ENCODE data around the gene PSAT1.
A peak's percentile ranks its signal among the peaks of the same experiment; 100 is the strongest.
"Not testable (repeated sequence)": the region's sequence is repeated elsewhere in the genome, so short reads cannot be mapped to it uniquely, and the experiment has no call there.

PSAT1 gene

GRCh38 chr9:78269784-78270183, 27.1 kb upstream of the PSAT1 start:
- Histone ChIP-seq H3K27ac (no peak overlapping the region), H3K4me3 (no peak overlapping the region), H3K36me3 (ENCODE audit: insufficient read depth, low read length) (peaks cover 77% of the 10 kb centered on the region), H3K9ac (ENCODE audit: insufficient read length) (no peak overlapping the region), H3K9me3 (ENCODE audit: low read depth, low read length) (no peaks in the 10 kb centered on the region)
- DNase-seq (ENCODE audit: low read depth, low spot score): no peak
- TF ChIP-seq EZH2 (IDR thresholded peaks at IDR 0.05) (no peak), FOXP2 (optimal IDR thresholded peaks at IDR 0.05; ENCODE audit: control extremely low read depth, extremely low read length, insufficient read depth) (no peak), POLR2AphosphoS5 (IDR thresholded peaks at IDR 0.05; ENCODE audit: borderline replicate concordance, low read depth, low read length) (no peak)

GRCh38 chr9:78272307-78272706, 24.6 kb upstream of the PSAT1 start:
- Histone ChIP-seq H3K9me3 (ENCODE audit: low read depth, low read length) (no peaks in the 10 kb centered on the region), H3K36me3 (ENCODE audit: insufficient read depth, low read length) (peaks cover 53% of the 10 kb centered on the region), H3K9ac (ENCODE audit: insufficient read length) (no peak overlapping the region), H3K4me3 (no peak overlapping the region), H3K27ac (no peak overlapping the region)
- no peak for DNase-seq (ENCODE audit: low read depth, low spot score)
- TF ChIP-seq FOXP2 (optimal IDR thresholded peaks at IDR 0.05; ENCODE audit: control extremely low read depth, extremely low read length, insufficient read depth) (no peak), POLR2AphosphoS5 (IDR thresholded peaks at IDR 0.05; ENCODE audit: borderline replicate concordance, low read depth, low read length) (no peak), EZH2 (IDR thresholded peaks at IDR 0.05) (no peak)

DNA sequence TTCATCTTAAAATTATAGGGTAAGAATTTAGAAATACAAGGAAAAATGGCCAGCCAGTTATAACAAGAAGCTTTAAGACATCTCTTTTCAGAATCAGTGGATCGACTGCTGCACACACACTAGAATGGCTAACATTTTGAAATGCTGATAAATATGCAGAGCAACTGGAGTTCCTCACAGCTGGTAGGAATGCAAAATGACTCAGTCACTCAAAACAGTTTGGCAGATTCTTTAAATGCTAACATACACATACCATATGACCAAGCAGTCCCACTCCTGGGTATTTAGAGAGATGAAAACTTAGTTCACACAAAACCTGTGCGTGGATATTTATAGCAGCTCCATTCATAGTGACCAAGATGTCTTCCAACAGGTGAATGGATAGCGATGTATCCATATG, 23.2 kb upstream of the PSAT1 start:
- Histone ChIP-seq H3K27ac (no peak overlapping the region), H3K9ac (ENCODE audit: insufficient read length) (no peak overlapping the region), H3K4me3 (no peak overlapping the region), H3K36me3 (ENCODE audit: insufficient read depth, low read length) (peaks cover 41% of the 10 kb centered on the region), H3K9me3 (ENCODE audit: low read depth, low read length) (no peaks in the 10 kb centered on the region)
- TF ChIP-seq POLR2AphosphoS5 (IDR thresholded peaks at IDR 0.05; ENCODE audit: borderline replicate concordance, low read depth, low read length) (no peak), FOXP2 (optimal IDR thresholded peaks at IDR 0.05; ENCODE audit: control extremely low read depth, extremely low read length, insufficient read depth) (no peak), EZH2 (IDR thresholded peaks at IDR 0.05) (no peak)
- no peak for DNase-seq (ENCODE audit: low read depth, low spot score)

DNA sequence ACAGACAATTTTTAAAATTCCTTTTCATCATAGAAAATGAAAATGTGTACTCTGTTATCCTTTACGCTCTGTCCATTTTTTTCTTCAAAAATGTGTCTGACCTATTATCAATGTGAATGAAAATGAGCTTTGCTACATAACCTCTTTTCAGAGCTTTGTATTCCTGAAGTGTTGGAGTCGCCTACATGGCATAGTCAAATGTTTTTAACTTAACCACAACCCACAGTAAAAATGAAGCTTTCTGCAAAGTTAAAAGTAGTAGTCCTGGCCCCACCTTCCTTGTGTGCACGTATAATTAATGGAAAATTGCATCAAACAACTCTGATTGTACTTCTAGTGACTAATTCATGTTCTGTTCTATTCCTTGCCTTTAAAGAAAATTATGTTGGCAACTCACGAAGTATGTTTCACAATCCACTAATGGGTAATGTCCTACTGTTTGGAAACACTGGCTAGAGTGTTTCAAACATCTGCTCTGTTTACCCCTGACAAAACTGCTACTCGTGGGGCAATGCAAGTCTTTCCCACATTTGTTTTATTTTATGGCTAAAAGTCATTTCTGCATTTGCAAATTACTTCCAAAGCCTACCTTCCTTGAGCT, 18.6 kb upstream of the PSAT1 start:
- TF ChIP-seq POLR2AphosphoS5 (IDR thresholded peaks at IDR 0.05; ENCODE audit: borderline replicate concordance, low read depth, low read length) (no peak), FOXP2 (optimal IDR thresholded peaks at IDR 0.05; ENCODE audit: control extremely low read depth, extremely low read length, insufficient read depth) (no peak), EZH2 (IDR thresholded peaks at IDR 0.05) (no peak)
- Histone ChIP-seq H3K9me3 (ENCODE audit: low read depth, low read length) (no peaks in the 10 kb centered on the region), H3K27ac (peak overlapping the region; percentile 58), H3K9ac (ENCODE audit: insufficient read length) (no peak overlapping the region), H3K36me3 (ENCODE audit: insufficient read depth, low read length) (peaks cover 6% of the 10 kb centered on the region; the same call in 1 of the 2 replicates), H3K4me3 (no peak overlapping the region)
- DNase-seq (ENCODE audit: low read depth, low spot score): no peak

- Histone ChIP-seq H3K9me3 (ENCODE audit: low read depth, low read length) (no peaks in the 10 kb centered on the region), H3K9ac (ENCODE audit: insufficient read length) (no peak overlapping the region), H3K27ac (peak overlapping the region; percentile 58)
These were observed 18.1 kb upstream of the PSAT1 start for GRCh38 chr9:78278801-78279200.

DNA sequence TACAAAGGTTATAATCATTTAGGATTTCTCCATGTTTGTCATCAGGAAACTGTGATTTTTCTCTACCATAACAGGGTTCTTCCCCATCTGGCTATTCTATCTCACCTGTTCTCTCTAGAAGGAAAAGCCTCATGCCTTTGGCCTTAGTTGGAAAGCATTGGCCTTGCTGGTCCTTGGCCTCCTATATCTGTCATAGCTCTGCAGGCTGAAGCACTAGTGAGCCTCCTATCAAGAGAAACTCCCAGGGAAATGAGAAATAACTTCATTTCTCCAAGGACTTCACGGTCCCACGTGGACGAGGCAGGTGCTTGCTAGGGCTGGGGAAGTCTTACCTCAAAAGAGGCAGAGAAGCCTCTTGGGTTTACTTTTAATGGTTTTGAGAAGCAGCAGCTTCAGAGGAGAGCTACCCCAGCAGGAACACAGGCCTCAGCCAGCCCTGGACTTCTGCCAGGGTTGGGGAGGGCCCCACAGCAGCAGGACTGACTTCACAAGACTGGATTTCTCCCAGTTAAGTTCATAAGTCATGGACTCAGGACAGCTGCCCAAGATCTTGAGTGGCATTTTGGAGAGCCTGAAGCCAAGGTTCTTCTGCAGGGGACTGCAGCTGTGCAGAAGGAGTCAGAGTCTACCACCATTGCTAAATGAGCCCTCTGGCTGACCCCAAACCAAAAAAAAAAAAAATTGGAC, 15.8 kb upstream of the PSAT1 start:
- Histone ChIP-seq H3K9ac (ENCODE audit: insufficient read length) (peak overlapping the region; percentile 7), H3K9me3 (ENCODE audit: low read depth, low read length) (no peaks in the 10 kb centered on the region), H3K36me3 (ENCODE audit: insufficient read depth, low read length) (no peaks in the 10 kb centered on the region), H3K27ac (no peak overlapping the region; the same call in 1 of the 2 replicates), H3K4me3 (no peak overlapping the region)
- no peak for DNase-seq (ENCODE audit: low read depth, low spot score)
- no peak for TF ChIP-seq POLR2AphosphoS5 (IDR thresholded peaks at IDR 0.05; ENCODE audit: borderline replicate concordance, low read depth, low read length)
- no peak for TF ChIP-seq EZH2 (IDR thresholded peaks at IDR 0.05)
- no peak for TF ChIP-seq FOXP2 (optimal IDR thresholded peaks at IDR 0.05; ENCODE audit: control extremely low read depth, extremely low read length, insufficient read depth)

More at GRCh38 chr9:78278801-78279200, 18.1 kb upstream of the PSAT1 start:
- no peak for TF ChIP-seq EZH2 (IDR thresholded peaks at IDR 0.05)
- no peak for TF ChIP-seq POLR2AphosphoS5 (IDR thresholded peaks at IDR 0.05; ENCODE audit: borderline replicate concordance, low read depth, low read length)
- TF ChIP-seq FOXP2 (optimal IDR thresholded peaks at IDR 0.05; ENCODE audit: control extremely low read depth, extremely low read length, insufficient read depth): no peak
- H3K36me3 ChIP-seq (ENCODE audit: insufficient read depth, low read length): peaks cover 3% of the 10 kb centered on the region; the same call in 1 of the 2 replicates
- H3K4me3 ChIP-seq: no peak overlapping the region
- DNase-seq (ENCODE audit: low read depth, low spot score): no peak

DNA sequence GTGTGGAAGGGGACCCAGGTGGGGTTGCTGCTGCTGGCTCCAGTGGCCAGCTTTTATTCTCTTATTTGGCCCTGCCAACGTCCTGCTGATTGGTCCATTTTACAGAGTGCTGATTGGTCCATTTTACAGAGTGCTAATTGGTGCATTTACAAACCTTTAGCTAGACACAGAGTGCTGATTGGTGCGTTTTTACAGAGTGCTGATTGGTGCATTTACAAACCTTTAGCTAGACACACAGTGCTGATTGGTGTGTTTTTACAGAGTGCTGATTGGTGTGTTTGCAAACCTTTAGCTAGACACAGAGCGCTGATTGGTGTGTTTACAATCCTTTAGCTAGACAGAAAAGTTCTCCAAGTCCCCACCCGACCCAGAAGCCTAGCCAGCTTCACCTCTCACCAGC, 12.7 kb upstream of the PSAT1 start:
- not testable (repeated sequence) for H3K9ac ChIP-seq (ENCODE audit: insufficient read length); H3K27ac ChIP-seq; H3K9me3 ChIP-seq (ENCODE audit: low read depth, low read length)

DNA sequence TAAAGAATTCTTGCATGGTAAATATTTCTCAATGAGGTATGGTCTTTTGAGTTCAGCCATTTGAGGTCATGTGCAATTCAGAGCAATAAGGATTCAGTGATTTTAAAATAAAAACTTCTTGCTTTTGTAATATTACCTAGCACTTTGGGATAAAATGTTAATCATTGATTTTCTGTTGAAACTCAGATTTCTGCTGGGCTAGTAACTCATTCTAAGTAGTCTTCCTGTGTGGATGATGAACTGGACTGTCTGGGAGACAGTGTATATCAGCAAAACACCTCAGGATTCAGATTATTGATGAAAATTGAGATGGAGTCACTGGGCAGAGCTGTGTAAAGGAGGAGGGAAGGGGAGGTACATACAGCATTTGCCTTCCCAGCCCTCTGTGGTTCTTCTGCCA, 10.8 kb upstream of the PSAT1 start:
- H3K27ac ChIP-seq: no peak overlapping the region
- no peak for DNase-seq (ENCODE audit: low read depth, low spot score)
- TF ChIP-seq POLR2AphosphoS5 (IDR thresholded peaks at IDR 0.05; ENCODE audit: borderline replicate concordance, low read depth, low read length): no peak
- no peak for TF ChIP-seq EZH2 (IDR thresholded peaks at IDR 0.05)
- no peak for TF ChIP-seq FOXP2 (optimal IDR thresholded peaks at IDR 0.05; ENCODE audit: control extremely low read depth, extremely low read length, insufficient read depth)

More for the DNA sequence above, 12.7 kb upstream of the PSAT1 start:
- not testable (repeated sequence) for H3K4me3 ChIP-seq; DNase-seq (ENCODE audit: low read depth, low spot score); H3K36me3 ChIP-seq (ENCODE audit: insufficient read depth, low read length)

More for the DNA sequence above, 10.8 kb upstream of the PSAT1 start:
- Histone ChIP-seq H3K4me3 (no peak overlapping the region), H3K9me3 (ENCODE audit: low read depth, low read length) (no peaks in the 10 kb centered on the region), H3K36me3 (ENCODE audit: insufficient read depth, low read length) (no peaks in the 10 kb centered on the region), H3K9ac (ENCODE audit: insufficient read length) (no peak overlapping the region)
